SK-N-SH (cell line): ENCODE measurements around the gene RELN.

Experiments used
- CTCF ChIP-seq: fragments of 200-600 bp; sonication (generic); IDR thresholded peaks from 2 replicates; pipeline ENCODE4 v1.6.1; 2017; ENCODE audit warnings: antibody characterized with exemption, mild to moderate bottlenecking, moderate library complexity
- EZH2phosphoT487 ChIP-seq: fragments of 200-600 bp; sonication (generic); IDR thresholded peaks from 2 replicates; pipeline ENCODE4 v1.6.1; 2017; ENCODE audit warnings: low read depth, mixed run types, mild to moderate bottlenecking, antibody characterized with exemption, moderate library complexity, borderline replicate concordance
- FOXJ3 ChIP-seq: sonication (generic); formaldehyde crosslinking; IDR thresholded peaks from 2 replicates; pipeline ENCODE4 v1.5.1; 2020; ENCODE audit warnings: mild to moderate bottlenecking, missing genetic modification reagents
- MAX ChIP-seq: IDR thresholded peaks from 2 replicates; pipeline ENCODE4 v1.4.0; 2012; ENCODE audit warnings: low read depth
- NFIC ChIP-seq: IDR thresholded peaks from 2 replicates; pipeline ENCODE4 v1.4.0; 2012; ENCODE audit warnings: borderline replicate concordance
- POLR2AphosphoS5 ChIP-seq: IDR thresholded peaks from 2 replicates; pipeline ENCODE4 v1.6.1; 2012; ENCODE audit warnings: low read depth, low read length
- RAD21 ChIP-seq: IDR thresholded peaks from 2 replicates; pipeline ENCODE4 v1.6.1; 2012; ENCODE audit warnings: mild to moderate bottlenecking, low read length
- RFX5 ChIP-seq: IDR thresholded peaks from 2 replicates; pipeline ENCODE4 v1.6.1; 2012; ENCODE audit warnings: mild to moderate bottlenecking, improper control_type of control experiment, low read length
- SIN3A ChIP-seq: IDR thresholded peaks from 2 replicates; pipeline ENCODE4 v1.6.1; 2012; ENCODE audit warnings: low read depth, mild to moderate bottlenecking, low read length, moderate library complexity, borderline replicate concordance
- SMC3 ChIP-seq: IDR thresholded peaks from 2 replicates; pipeline ENCODE4 v1.6.1; 2012; ENCODE audit warnings: low read depth, low read length, improper control_type of control experiment
- TEAD4 ChIP-seq: IDR thresholded peaks from 2 replicates; pipeline ENCODE4 v1.4.0; 2012; ENCODE audit warnings: mild to moderate bottlenecking, borderline replicate concordance; ENCODE audit not compliant: insufficient read depth
- TF ChIP-seq, protein P1 (sequence below): IDR thresholded peaks from 2 replicates; pipeline ENCODE4 v1.6.1; 2012; ENCODE audit warnings: mild to moderate bottlenecking, low read depth, low read length, moderate library complexity
- TF ChIP-seq, protein P2 (sequence below): fragments of 150-350 bp; IDR thresholded peaks from 2 replicates; pipeline ENCODE4 v1.6.1; 2017; ENCODE audit warnings: antibody characterized with exemption, low read length, low read depth, borderline replicate concordance

DNA sequence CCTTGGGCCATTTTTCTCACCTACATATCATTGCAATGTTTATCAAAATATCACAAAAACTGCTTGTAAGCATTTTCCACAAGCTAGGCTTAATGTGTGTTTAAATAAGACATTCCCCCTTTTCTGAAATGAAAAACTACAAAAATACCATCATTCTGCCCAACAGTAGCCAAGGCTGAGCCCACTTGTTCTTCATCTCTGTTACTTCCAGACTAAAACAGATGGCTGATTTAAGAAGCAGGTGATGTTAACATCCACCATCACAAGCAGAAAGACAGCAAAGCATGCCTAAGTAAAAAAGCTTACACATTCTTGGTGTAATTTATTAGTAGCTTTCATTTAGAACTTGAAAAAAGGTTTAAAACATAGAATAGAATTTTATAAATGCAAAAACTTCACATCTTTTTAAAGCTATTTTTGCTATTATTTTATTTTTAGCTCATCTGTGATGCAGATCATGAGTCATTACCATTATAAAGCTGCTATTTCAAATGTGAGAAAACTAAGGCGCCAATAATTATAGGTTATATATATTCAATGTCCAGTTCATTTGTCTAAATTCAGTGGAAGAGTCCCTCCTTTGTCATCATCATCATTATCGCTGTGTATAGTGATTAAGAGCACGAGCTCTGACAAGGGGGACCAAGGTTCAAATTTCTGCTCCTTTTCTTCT lies 109.4 kb downstream of the RELN start:
- TF ChIP-seq NFIC (no peak), MAX (no peak), POLR2AphosphoS5 (no peak), TEAD4 (no peak), SIN3A (no peak), CTCF (no peak), SMC3 (no peak), RFX5 (no peak), FOXJ3 (CRISPR knock-in tag) (no peak), EZH2phosphoT487 (no peak), RAD21 (no peak)
- TF ChIP-seq, protein P1, sequence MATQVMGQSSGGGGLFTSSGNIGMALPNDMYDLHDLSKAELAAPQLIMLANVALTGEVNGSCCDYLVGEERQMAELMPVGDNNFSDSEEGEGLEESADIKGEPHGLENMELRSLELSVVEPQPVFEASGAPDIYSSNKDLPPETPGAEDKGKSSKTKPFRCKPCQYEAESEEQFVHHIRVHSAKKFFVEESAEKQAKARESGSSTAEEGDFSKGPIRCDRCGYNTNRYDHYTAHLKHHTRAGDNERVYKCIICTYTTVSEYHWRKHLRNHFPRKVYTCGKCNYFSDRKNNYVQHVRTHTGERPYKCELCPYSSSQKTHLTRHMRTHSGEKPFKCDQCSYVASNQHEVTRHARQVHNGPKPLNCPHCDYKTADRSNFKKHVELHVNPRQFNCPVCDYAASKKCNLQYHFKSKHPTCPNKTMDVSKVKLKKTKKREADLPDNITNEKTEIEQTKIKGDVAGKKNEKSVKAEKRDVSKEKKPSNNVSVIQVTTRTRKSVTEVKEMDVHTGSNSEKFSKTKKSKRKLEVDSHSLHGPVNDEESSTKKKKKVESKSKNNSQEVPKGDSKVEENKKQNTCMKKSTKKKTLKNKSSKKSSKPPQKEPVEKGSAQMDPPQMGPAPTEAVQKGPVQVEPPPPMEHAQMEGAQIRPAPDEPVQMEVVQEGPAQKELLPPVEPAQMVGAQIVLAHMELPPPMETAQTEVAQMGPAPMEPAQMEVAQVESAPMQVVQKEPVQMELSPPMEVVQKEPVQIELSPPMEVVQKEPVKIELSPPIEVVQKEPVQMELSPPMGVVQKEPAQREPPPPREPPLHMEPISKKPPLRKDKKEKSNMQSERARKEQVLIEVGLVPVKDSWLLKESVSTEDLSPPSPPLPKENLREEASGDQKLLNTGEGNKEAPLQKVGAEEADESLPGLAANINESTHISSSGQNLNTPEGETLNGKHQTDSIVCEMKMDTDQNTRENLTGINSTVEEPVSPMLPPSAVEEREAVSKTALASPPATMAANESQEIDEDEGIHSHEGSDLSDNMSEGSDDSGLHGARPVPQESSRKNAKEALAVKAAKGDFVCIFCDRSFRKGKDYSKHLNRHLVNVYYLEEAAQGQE: no peak
- TF ChIP-seq, protein P2, sequence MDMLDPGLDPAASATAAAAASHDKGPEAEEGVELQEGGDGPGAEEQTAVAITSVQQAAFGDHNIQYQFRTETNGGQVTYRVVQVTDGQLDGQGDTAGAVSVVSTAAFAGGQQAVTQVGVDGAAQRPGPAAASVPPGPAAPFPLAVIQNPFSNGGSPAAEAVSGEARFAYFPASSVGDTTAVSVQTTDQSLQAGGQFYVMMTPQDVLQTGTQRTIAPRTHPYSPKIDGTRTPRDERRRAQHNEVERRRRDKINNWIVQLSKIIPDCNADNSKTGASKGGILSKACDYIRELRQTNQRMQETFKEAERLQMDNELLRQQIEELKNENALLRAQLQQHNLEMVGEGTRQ: no peak
